Mucosa of descending colon (tissue), 3 donors: ENCODE results near the gene ABHD2. TPM values are rescaled to one million over a fixed set of nuclear protein-coding genes. Genes with fewer than 3 reads are reported as not detected.

Experiments
- ATAC-seq: fragments of 200-7000 bp; cut with Tn5 transposase; one replicate; pipeline ENCODE4 v1.9.1; 2020; ENCODE audit warnings: mild to moderate bottlenecking, moderate library complexity
- DNase-seq, 3 donors: peaks; one replicate each; pipeline ENCODE4 v3.0.0-alpha.2; 2020
- H3K36me3 ChIP-seq: fragments of 200-600 bp; one replicate; pipeline ENCODE4 v1.8.0; 2021; ENCODE audit warnings: low read depth, mild to moderate bottlenecking
- H3K4me1 ChIP-seq: fragments of 200-600 bp; one replicate; pipeline ENCODE4 v1.8.0; 2021; ENCODE audit warnings: low read depth, mild to moderate bottlenecking
- H3K4me3 ChIP-seq: fragments of 200-600 bp; one replicate; pipeline ENCODE4 v1.8.0; 2021; ENCODE audit warnings: mild to moderate bottlenecking
- H3K9me3 ChIP-seq: fragments of 200-600 bp; one replicate; pipeline ENCODE4 v1.8.0; 2021; ENCODE audit warnings: mild to moderate bottlenecking
- intact Hi-C, 2 donors: fragments of 100-400 bp; cut with DNase I in 1 of 2; cut with micrococcal nuclease in 1 of 2; formaldehyde crosslinking; loops; one replicate each; pipeline versions ENCODE4 v1.11.0 to v1.11.1; 2022; cut with DNase I, micrococcal nuclease
- total RNA-seq, 3 donors: library from RNA; stranded (reverse); fragmentation: NEBNext Ultra II Directional in 2 of 3; extraction: Animal tissue kit (Norgen Biotek cat#: 25700) in 2 of 3; gene quantifications; one replicate each; pipeline versions ENCODE4 v1.2.1 to v1.2.4, GENCODE V29; 2021 to 2023
- TF ChIP-seq, protein P1 (sequence below): fragments of 200-600 bp; IDR thresholded peaks from one replicate; pipeline ENCODE4 v1.8.0; 2022; ENCODE audit warnings: antibody characterized with exemption, mild to moderate bottlenecking
- donor health status: DM: no; HTN: no; CAD: no; lungs with moderate emphysema.
- donor health status: DM: no; HTN: no; CAD: no.
- donor health status: DM: no; HTN: yes; CAD: no.

ABHD2 gene
- total RNA-seq, 3 donors from 2014 or later: 82.2 to 156 (median 92.7) TPM

DNA sequence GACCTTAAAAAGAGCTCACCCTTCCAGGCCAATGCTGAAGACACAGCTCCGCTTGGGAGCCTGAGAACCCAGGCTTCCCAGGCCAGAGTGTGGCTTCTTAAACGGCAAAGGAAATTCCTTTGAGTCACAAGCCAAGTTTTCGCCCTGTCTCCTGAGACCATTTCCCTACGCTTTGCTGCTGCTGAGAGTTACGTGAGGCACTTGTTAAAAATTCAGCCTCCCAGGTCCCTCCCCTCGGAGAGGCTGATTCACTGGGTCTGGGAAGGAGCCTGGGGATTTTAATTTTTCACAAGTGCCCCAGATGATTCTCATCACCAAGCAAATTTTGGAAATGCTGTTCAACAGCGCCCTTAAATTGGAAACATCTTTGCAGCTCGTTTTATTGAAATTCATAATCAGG is 107.6 kb downstream of the ABHD2 start:
- Histone ChIP-seq H3K4me3 (no peak overlapping the region), H3K4me1 (no peaks in the 10 kb centered on the region), H3K9me3 (no peaks in the 10 kb centered on the region), H3K36me3 (no peaks in the 10 kb centered on the region)
- intact Hi-C loops: no loop called here
- ATAC-seq (no peak), DNase-seq (no peak)
- TF ChIP-seq, protein P1, sequence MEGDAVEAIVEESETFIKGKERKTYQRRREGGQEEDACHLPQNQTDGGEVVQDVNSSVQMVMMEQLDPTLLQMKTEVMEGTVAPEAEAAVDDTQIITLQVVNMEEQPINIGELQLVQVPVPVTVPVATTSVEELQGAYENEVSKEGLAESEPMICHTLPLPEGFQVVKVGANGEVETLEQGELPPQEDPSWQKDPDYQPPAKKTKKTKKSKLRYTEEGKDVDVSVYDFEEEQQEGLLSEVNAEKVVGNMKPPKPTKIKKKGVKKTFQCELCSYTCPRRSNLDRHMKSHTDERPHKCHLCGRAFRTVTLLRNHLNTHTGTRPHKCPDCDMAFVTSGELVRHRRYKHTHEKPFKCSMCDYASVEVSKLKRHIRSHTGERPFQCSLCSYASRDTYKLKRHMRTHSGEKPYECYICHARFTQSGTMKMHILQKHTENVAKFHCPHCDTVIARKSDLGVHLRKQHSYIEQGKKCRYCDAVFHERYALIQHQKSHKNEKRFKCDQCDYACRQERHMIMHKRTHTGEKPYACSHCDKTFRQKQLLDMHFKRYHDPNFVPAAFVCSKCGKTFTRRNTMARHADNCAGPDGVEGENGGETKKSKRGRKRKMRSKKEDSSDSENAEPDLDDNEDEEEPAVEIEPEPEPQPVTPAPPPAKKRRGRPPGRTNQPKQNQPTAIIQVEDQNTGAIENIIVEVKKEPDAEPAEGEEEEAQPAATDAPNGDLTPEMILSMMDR: no peak

DNA sequence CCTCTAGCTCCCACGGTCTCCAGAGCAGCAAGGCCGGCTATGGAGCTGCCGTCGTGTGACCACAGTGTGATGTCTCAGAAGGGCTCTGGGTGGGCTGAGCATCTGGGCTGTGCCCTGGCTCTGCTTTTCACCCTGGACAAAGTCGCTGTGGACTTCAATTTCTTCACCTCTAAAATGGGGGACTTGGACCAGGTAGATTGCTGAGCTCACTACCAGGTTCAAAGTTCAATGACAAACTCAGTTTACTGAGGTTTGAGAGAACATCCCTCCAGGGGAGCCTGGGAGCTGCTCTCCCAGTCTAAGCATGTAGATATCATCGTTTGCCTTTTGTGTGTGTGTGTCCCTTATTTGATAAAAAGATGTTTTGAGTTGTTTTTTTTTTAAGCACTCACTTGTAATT is 108.0 kb downstream of the ABHD2 start:
- intact Hi-C loops: no loop called here
- TF ChIP-seq, protein P1: no peak
- no peak for ATAC-seq
- no peaks in the 10 kb centered on the region for H3K4me1 ChIP-seq
- H3K36me3 ChIP-seq: no peaks in the 10 kb centered on the region
- no peak overlapping the region for H3K4me3 ChIP-seq
- no peak for DNase-seq
- H3K9me3 ChIP-seq: no peaks in the 10 kb centered on the region

DNA sequence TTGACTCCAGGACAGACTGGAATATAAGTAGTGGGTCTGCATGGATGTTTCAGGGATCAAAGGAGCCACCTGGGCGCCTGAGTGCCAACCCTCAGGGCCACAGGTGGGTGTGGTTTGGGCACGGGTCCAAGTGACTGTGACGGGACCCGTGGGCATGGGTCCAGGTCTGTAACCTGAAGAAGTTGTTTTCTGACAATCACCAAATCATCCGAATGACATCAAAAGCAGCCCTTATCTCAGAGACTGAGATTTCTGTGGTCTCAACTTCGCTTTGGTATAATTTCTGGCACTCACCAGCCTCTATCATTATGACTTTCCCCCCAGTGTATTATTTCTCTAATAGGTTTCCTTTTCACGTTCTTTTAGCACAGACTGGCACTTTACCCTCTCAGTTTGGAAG is 108.7 kb downstream of the ABHD2 start:
- intact Hi-C loops: no loop called here
- peak; percentile 30 for ATAC-seq
- H3K9me3 ChIP-seq: no peaks in the 10 kb centered on the region
- no peaks in the 10 kb centered on the region for H3K4me1 ChIP-seq
- H3K4me3 ChIP-seq: no peak overlapping the region
- H3K36me3 ChIP-seq: no peaks in the 10 kb centered on the region
- TF ChIP-seq, protein P1: no peak
- peak in 2 of 3 donors; percentile 56 to 64 for DNase-seq

DNA sequence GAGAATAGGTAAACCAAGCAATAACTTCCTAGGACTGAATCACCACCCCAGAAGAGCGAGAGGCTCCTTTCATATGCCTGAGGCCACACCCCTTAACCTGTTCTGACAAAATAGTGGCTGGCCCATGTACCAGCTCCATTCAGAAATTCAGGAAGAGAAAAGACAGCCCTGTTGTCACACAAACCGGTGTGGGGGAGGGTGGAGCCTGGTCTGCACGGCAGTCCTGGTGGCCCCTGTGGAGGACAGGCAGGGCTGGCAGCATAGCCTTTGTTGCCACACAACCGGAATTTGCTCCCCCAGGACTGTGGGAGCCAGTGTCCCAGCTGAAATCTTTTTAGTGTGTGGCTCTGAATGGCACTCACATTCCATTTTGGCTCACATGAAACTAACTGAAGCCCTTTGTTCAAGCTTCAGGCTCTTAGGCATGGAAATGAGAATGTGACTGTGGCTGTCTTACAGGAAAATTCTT is 109.3 kb downstream of the ABHD2 start:
- ATAC-seq (peak; percentile 95), DNase-seq (peak in 2 of 3 donors; percentile 60 to 66)
- Histone ChIP-seq H3K4me1 (no peaks in the 10 kb centered on the region), H3K9me3 (no peaks in the 10 kb centered on the region), H3K4me3 (no peak overlapping the region), H3K36me3 (no peaks in the 10 kb centered on the region)
- TF ChIP-seq, protein P1: no peak
- intact Hi-C loops: no loop called here

DNA sequence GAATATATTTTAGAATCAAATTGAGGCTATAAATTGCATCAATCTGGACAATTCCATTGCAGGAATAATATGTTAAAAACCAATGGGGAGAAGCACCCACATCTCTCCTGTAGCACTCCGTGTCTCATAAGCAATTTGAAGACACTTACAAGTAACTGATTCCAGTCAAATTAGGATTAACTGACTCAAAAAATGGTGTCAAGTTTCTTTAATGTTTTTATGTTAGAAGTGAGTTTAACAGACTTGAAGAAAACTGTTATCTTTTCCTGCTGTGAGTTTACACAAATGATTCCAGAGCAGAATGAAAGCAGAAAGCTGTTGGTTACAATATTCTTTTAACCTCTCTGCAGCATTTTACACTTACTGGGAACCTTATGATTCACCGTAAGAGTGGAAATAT is 109.9 kb downstream of the ABHD2 start:
- Histone ChIP-seq H3K4me3 (no peak overlapping the region), H3K9me3 (no peaks in the 10 kb centered on the region), H3K4me1 (no peaks in the 10 kb centered on the region), H3K36me3 (no peaks in the 10 kb centered on the region)
- DNase-seq (no peak), ATAC-seq (no peak)
- TF ChIP-seq, protein P1: no peak
- intact Hi-C loops: no loop called here

DNA sequence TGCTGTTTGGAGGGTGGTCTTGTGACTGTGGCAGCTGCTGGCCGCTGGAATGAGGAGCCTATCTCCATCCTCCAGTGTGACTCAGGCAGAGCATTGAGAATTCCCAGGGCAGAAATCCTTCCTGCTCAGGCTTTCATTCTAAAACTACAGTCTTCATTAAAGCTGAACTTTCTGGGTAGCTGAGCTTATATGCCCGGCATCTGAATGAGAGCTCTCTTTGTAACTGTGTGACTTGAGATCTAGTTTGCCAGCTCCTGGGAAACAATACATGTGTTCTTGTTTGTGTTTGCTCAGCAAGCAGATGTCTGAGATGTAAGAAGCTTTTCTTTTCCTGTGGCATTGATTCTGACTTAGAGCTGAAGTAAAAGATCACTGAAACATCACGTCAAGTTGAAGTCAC is 110.7 kb downstream of the ABHD2 start:
- ATAC-seq (no peak), DNase-seq (no peak)
- no peaks in the 10 kb centered on the region for H3K4me1 ChIP-seq
- no peaks in the 10 kb centered on the region for H3K36me3 ChIP-seq
- H3K4me3 ChIP-seq: no peak overlapping the region
- intact Hi-C loops: no loop called here
- TF ChIP-seq, protein P1: no peak
- H3K9me3 ChIP-seq: no peaks in the 10 kb centered on the region
